HL-60/S4 treated with retinoic acid at 250 ng/mL for 4 days and 3 days (cell line): Measurements from ENCODE around the gene CPEB2.
"Not testable (repeated sequence)": the region's sequence is repeated elsewhere in the genome, so short reads cannot be mapped to it uniquely, and the experiment has no call there.

Experiments used
- in situ Hi-C: fragments of 300-500 bp; cut with MboI; formaldehyde crosslinking; loops from 2 replicates; pipeline ENCODE4 v1.7.0; 2022; ENCODE audit warnings: low sequenced_read_pairs

CPEB2 gene

GRCh38 chr4:15043226-15043625 is 40.9 kb downstream of the CPEB2 start:
- in situ Hi-C loops, result no loop called here

GRCh38 chr4:15043922-15044321 is 41.6 kb downstream of the CPEB2 start:
- in situ Hi-C loops, result no loop called here

- in situ Hi-C loops, result no loop called here
These were observed 52.3 kb downstream of the CPEB2 start for GRCh38 chr4:15054541-15054940.

- in situ Hi-C loops, result no loop called here
These were observed 57.9 kb downstream of the CPEB2 start for GRCh38 chr4:15060213-15060612.

GRCh38 chr4:15063341-15063740 is 61.1 kb downstream of the CPEB2 start:
- in situ Hi-C loops, result no loop called here

- in situ Hi-C loops, result no loop called here
These were observed 63.2 kb downstream of the CPEB2 start for GRCh38 chr4:15065516-15065915.

GRCh38 chr4:15066140-15066539 is 63.9 kb downstream of the CPEB2 start:
- in situ Hi-C loops, result no loop called here

- in situ Hi-C loops, result no loop called here
These were observed 66.0 kb downstream of the CPEB2 start for GRCh38 chr4:15068298-15068697.

- in situ Hi-C loops, result no loop called here
These were observed 73.6 kb downstream of the CPEB2 start for GRCh38 chr4:15075875-15076274.

GRCh38 chr4:15077969-15078368 is 75.7 kb downstream of the CPEB2 start:
- in situ Hi-C loops, result no loop called here

- in situ Hi-C loops, result no loop called here
These were observed 76.7 kb downstream of the CPEB2 start for GRCh38 chr4:15078682-15079642.

- in situ Hi-C loops, result no loop called here
These were observed 82.5 kb downstream of the CPEB2 start for GRCh38 chr4:15084780-15085179.

GRCh38 chr4:15085762-15086161 is 83.5 kb downstream of the CPEB2 start:
- in situ Hi-C loops, result not testable (repeated sequence)

- in situ Hi-C loops, result not testable (repeated sequence)
These were observed 84.0 kb downstream of the CPEB2 start for GRCh38 chr4:15086259-15086658.

- in situ Hi-C loops, result no loop called here
These were observed 86.2 kb downstream of the CPEB2 start for GRCh38 chr4:15088394-15089035.

GRCh38 chr4:15089979-15090378 is 87.7 kb downstream of the CPEB2 start:
- in situ Hi-C loops, result no loop called here

- in situ Hi-C loops, result no loop called here
These were observed 98.1 kb downstream of the CPEB2 start for GRCh38 chr4:15100380-15100779.

GRCh38 chr4:15100994-15101695 is 98.9 kb downstream of the CPEB2 start:
- in situ Hi-C loops, result no loop called here

GRCh38 chr4:15104825-15105224 is 102.5 kb downstream of the CPEB2 start:
- in situ Hi-C loops, result no loop called here

- in situ Hi-C loops, result no loop called here
These were observed 104.1 kb downstream of the CPEB2 start for GRCh38 chr4:15106399-15106798.

GRCh38 chr4:15109600-15109999 is 107.3 kb downstream of the CPEB2 start:
- in situ Hi-C loops, result no loop called here
